SK-MEL-5 (cell line): Measurements from ENCODE around the gene CCDC51. TPM values are rescaled to one million over a fixed set of nuclear protein-coding genes. Genes with fewer than 3 reads are reported as not detected.
"Not testable (repeated sequence)": the region's sequence is repeated elsewhere in the genome, so short reads cannot be mapped to it uniquely, and the experiment has no call there.

ENCODE experiments used
- DNase-seq: peaks from one replicate; pipeline ENCODE4 v3.0.0-alpha.2; 2016; ENCODE audit warnings: low read depth, low spot score
- in situ Hi-C: cut with HindIII; loops from 2 replicates; pipeline ENCODE4 v1.10.0; 2016; ENCODE audit warnings: low sequenced_read_pairs, high pct_unique_total_duplicates, low pct_unique_long_range_greater_than_20kb
- total RNA-seq: library from RNA; depleted of rRNA; stranded (reverse); fragments of >200 nt; shearing (Covaris generic); gene quantifications from 2 replicates; pipeline ENCODE4 v1.2.3, GENCODE V29; 2014; rRNA removed

Gene CCDC51
- total RNA-seq, 1 experiment from 2014 or later, result 43.8 TPM

DNA sequence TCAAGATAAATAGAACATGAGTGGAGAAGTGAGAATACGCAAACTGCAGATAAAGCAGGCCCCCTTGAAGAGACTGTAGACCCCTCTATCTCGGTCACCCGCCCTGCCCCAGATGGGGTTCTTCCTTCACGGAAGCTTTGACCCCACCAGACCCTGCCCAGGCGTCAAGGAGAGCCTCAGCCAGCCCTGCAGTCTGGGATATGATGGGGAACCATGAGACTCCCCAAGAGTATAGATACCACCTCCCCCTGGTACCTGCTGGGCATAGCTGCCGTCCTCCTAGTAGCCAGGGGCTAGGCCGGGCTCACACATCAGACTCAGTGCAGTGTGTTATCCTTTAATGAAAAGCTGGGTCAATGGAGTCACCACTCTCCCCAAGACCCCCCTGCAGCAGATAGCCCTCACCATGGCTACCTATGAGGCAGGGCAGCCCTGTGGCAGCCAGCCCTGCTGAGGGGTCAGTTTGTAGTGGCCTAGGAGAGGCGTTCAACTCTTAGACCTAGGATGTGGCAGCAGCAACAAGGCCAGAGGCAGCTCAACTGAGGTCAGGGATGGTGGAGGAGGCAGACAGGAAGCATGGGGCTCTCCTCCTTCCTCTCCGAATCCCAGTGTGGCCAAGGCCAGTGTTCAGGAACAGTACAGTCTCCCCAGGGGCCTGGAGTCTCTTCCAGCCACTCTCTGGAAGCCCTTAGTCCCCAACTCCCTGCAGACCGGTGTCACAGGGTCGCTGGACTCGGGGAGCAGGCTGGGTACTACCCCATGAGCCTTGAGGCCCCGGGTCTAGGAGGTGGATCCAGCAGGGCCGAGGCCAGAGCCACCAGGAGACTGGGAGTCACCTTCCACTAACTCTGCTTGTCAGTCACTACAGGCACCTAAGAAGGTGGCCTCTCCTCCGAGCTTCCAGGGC is 36.1 kb downstream of the CCDC51 start:
- in situ Hi-C loops, result no loop called here
- no peak for DNase-seq

- in situ Hi-C loops, result no loop called here
- DNase-seq, result no peak
These were observed 37.0 kb downstream of the CCDC51 start for GRCh38 chr3:48402907-48403306.

- in situ Hi-C loops, result no loop called here
- peak; percentile 6 for DNase-seq
These were observed 37.6 kb downstream of the CCDC51 start for GRCh38 chr3:48402281-48402732.

DNA sequence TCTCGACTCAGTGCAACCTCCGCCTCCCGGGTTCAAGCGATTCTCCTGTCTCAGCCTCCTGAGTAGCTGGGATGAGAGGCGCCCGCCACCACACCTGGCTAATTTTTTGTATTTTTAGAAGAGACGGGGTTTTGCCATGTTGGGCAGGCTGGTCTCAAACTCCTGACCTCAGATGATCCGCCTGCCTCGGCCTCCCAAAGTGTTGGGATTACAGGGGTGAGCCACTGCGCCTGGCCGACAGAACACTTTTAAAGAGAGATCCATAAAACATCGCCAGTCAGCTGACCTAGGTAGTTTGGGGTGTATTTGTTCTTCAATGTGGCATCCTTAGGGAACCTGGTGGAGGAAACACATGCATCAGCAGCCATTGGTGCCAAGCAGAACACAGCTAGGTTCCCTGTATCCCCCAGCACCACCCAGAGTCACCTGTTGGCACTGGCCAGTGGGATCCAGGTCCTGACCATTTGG is 38.5 kb downstream of the CCDC51 start:
- in situ Hi-C loops, DNase-seq: not testable (repeated sequence)

- in situ Hi-C loops, result no loop called here
- peak; percentile 84 for DNase-seq
These were observed 39.0 kb downstream of the CCDC51 start for GRCh38 chr3:48400824-48401433.

DNA sequence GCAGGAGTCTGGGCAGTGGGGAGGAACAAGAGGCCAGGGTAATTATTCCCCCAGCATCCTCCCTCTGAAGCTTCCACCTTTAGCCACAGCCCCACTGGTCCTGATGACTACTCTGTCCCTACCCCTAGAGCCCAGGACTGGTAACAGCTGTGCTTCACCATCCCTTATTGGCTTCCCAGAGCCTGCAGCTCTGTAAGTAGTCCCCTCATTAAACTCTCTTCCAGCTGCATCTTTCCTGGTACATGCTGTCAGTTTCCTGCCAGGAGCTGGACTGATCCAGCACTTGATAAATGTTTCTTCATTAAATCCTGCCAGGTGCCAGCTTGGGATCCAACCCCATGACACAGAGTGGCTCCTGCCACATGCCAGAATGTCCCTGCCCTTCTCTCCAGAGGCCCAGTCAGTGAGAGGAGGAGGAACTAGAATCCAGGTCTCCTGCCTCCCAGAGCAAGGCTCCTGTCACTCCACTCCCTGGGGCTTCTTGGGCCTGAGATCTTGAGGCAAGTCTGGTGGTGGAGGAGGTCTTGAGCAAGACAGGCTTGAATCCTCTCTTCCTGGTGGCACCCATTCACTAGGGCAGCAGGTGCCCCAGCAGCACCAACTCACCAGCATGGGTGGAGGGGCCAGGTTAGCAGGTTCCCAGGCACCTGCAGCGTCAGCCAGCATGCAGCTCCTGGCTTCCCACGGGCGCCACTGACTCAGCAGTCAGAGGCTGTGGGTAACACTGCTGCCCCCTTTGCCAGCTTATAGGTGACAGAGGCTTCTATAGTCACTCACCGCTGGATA is 40.3 kb downstream of the CCDC51 start:
- in situ Hi-C loops, result no loop called here
- DNase-seq, result no peak

- in situ Hi-C loops, result no loop called here
- DNase-seq, result no peak
These were observed 41.1 kb downstream of the CCDC51 start for GRCh38 chr3:48398701-48399386.

DNA sequence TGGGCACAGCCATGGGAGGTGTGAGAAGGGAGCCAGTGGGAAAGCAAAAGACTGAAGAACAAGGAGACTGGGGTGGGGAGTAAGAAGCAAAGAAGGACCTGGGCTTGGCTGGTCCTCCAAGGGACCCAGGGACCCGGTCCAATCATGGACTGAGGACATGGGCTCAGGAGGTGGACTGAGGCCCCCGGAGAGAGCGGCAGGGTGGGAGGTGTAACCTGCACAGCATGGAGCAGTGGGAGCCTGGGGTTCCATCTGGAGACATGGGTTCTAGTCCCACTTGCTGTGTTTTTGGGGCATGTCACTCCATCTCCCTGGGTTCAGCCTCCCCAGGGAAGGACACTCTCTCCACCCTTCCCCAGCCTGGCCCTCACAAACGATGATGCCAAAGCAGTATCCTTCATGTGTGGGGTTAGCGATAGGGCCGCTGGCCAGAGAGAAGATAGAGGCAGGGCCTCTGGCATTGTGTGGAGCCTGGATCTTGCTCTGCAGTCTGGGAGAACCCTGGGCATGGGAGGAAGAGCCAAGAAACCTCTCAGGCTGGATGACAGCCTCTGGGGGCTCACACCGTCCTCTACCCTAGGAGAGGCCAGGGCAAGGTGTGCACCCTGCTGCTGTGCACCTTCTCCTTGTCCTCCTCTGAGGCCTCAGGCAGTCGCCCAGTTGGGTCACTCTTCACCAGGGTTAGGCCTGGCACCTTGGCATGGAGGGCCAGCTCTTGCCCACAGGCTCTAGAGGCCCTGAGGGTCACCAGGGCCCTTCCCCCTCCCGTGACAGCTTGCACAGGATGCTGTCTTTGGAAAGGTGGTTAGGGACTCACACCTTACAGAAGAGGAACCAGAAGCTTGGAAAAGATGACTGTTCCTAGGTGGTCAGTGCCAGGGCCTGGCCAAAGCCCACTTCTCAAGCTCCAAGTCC is 41.9 kb downstream of the CCDC51 start:
- in situ Hi-C loops, result no loop called here

GRCh38 chr3:48395714-48396113 is 44.2 kb downstream of the CCDC51 start:
- DNase-seq, result no peak
- in situ Hi-C loops, result no loop called here

More for the DNA sequence above, 41.9 kb downstream of the CCDC51 start:
- DNase-seq, result no peak

DNA sequence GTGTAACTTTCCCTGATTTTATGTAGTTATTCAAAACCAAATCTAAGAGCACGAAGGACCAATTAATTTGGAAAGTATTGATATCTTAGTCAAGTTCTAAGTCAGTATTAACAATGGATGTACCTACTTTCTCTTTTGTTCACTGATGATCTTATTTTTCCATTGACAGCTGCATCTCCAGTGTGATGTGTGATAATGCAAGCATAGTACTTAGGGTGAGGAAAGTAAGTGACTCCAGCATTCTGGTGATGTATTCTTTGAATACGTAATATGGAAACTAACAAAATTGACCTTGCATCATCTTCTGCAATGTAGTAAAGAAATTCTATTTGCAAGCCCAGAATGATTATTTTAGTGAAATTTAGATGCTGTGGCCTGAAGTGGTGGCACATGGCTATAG is 45.5 kb downstream of the CCDC51 start:
- no peak for DNase-seq
- in situ Hi-C loops, result no loop called here

DNA sequence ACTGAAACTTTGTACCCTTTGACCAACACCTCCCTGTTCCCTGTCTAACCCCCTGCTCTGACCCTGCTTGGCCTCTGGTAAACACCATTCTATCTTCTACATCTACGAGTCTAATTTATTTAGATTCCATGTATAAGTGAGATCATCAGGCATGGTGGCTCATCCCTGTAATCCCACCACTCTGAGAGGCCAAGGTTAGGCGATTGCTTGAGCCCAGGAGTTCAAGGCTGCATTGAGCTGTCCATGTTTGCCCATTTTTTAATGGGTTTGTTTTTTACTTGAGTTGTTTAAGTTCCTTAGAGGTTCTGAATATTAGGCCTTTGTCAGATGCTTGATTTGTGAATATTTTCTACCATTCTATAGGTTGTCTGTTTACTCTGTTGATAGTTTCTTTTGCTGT is 51.0 kb downstream of the CCDC51 start:
- in situ Hi-C loops, result no loop called here
- DNase-seq, result no peak

- in situ Hi-C loops, result no loop called here
These were observed 52.3 kb downstream of the CCDC51 start for GRCh38 chr3:48387634-48388033.

More at GRCh38 chr3:48387634-48388033, 52.3 kb downstream of the CCDC51 start:
- DNase-seq, result no peak

Other genes starting within 250 kb of the CCDC51 start
- gene CAMP, start 216.6 kb downstream of the CCDC51 start, total RNA-seq, result 1.1 TPM in 1 of 2 replicates, not detected in the other
- gene ZNF589, start 199.0 kb downstream of the CCDC51 start, total RNA-seq, result 8.9 and 9.8 TPM in 2 replicates
- 25.5 and 32.7 TPM in 2 replicates for gene NME6, start 138.8 kb downstream of the CCDC51 start, total RNA-seq
- gene SPINK8, start 106.5 kb downstream of the CCDC51 start, total RNA-seq, result not detected in 2 replicates
- not detected in 2 replicates for gene FBXW12, start 67.9 kb downstream of the CCDC51 start, total RNA-seq
- gene PLXNB1, start 10.0 kb downstream of the CCDC51 start, total RNA-seq, result 4.9 and 7.4 TPM in 2 replicates
- 412 and 439 TPM in 2 replicates for gene TMA7, start 138 bp upstream of the CCDC51 start, total RNA-seq
- 5.5 and 7.7 TPM in 2 replicates for gene ATRIP, start 6.6 kb upstream of the CCDC51 start, total RNA-seq
- 120 and 131 TPM in 2 replicates for gene SHISA5, start 64.1 kb upstream of the CCDC51 start, total RNA-seq
- 39.3 and 44.7 TPM in 2 replicates for gene PFKFB4, start 116.7 kb upstream of the CCDC51 start, total RNA-seq
- 14.9 and 18.8 TPM in 2 replicates for gene UCN2, start 123.7 kb upstream of the CCDC51 start, total RNA-seq
- 0.26 and 2.0 TPM in 2 replicates for gene COL7A1, start 155.2 kb upstream of the CCDC51 start, total RNA-seq
- 288 and 322 TPM in 2 replicates for gene UQCRC1, start 169.5 kb upstream of the CCDC51 start, total RNA-seq
- gene TMEM89, start 181.7 kb upstream of the CCDC51 start, total RNA-seq, result not detected in 2 replicates
- 26.3 and 27.1 TPM in 2 replicates for gene SLC26A6, start 195.3 kb upstream of the CCDC51 start, total RNA-seq
- gene CELSR3, start 222.8 kb upstream of the CCDC51 start, total RNA-seq, result 3.2 and 3.6 TPM in 2 replicates
- gene NCKIPSD, start 245.8 kb upstream of the CCDC51 start, total RNA-seq, result 15.9 and 16.6 TPM in 2 replicates